ENCODE data around the gene BTC. TPM values are rescaled to one million over a fixed set of nuclear protein-coding genes. Genes with fewer than 3 reads are reported as not detected.
"Not testable (repeated sequence)": the region's sequence is repeated elsewhere in the genome, so short reads cannot be mapped to it uniquely, and the experiment has no call there.

Gene BTC
- total and polyA plus RNA-seq, 9 of the 15 experiments (the other 6 are each of a cell fraction or from before 2014, with no cell fraction given) = not detected

DNA sequence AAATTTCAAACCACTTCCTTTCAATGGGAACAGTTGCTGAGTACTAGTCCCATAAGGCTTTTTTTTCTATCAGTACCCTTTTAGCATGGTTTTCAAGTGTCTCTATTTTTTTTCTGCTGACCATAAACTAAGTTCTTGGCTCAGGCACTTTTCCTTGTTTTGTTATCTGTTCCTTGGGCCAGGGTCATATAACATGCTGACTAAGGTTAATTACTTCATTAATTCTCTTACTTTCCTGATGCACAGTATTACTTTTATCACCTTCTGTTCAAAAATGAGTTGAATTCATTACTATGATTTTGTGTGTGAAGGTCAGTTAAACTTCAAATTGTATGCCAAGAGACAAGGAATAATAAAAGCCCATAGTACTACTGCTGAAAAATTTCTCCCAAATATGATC, 19.7 kb upstream of the BTC start (continued):
- TF ChIP-seq, protein P1, sequence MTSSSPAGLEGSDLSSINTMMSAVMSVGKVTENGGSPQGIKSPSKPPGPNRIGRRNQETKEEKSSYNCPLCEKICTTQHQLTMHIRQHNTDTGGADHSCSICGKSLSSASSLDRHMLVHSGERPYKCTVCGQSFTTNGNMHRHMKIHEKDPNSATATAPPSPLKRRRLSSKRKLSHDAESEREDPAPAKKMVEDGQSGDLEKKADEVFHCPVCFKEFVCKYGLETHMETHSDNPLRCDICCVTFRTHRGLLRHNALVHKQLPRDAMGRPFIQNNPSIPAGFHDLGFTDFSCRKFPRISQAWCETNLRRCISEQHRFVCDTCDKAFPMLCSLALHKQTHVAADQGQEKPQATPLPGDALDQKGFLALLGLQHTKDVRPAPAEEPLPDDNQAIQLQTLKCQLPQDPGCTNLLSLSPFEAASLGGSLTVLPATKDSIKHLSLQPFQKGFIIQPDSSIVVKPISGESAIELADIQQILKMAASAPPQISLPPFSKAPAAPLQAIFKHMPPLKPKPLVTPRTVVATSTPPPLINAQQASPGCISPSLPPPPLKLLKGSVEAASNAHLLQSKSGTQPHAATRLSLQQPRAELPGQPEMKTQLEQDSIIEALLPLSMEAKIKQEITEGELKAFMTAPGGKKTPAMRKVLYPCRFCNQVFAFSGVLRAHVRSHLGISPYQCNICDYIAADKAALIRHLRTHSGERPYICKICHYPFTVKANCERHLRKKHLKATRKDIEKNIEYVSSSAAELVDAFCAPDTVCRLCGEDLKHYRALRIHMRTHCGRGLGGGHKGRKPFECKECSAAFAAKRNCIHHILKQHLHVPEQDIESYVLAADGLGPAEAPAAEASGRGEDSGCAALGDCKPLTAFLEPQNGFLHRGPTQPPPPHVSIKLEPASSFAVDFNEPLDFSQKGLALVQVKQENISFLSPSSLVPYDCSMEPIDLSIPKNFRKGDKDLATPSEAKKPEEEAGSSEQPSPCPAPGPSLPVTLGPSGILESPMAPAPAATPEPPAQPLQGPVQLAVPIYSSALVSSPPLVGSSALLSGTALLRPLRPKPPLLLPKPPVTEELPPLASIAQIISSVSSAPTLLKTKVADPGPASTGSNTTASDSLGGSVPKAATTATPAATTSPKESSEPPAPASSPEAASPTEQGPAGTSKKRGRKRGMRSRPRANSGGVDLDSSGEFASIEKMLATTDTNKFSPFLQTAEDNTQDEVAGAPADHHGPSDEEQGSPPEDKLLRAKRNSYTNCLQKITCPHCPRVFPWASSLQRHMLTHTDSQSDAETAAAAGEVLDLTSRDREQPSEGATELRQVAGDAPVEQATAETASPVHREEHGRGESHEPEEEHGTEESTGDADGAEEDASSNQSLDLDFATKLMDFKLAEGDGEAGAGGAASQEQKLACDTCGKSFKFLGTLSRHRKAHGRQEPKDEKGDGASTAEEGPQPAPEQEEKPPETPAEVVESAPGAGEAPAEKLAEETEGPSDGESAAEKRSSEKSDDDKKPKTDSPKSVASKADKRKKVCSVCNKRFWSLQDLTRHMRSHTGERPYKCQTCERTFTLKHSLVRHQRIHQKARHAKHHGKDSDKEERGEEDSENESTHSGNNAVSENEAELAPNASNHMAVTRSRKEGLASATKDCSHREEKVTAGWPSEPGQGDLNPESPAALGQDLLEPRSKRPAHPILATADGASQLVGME (CRISPR knock-in tag; IDR thresholded peaks at IDR 0.05) = no peak

DNA sequence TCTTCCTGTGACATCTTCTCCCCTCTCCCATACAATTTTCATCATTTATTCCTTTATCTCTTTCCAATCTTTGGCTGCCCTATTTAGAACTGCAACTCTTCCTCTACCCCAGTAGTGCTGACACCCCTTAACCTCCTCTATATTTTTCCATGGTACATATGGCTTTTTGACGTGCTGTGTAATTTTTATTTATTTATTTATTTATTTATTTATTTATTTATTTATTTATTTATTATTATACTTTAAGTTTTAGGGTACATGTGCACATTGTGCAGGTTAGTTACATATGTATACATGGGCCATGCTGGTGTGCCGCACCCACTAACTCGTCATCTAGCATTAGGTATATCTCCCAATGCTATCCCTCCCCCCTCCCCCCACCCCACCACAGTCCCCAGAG, 17.7 kb upstream of the BTC start:
- H4K20me1 ChIP-seq (replicated peaks; ENCODE audit: control insufficient read depth, insufficient read depth, low read length); BruUV-seq (replicated peaks); H3K36me3 ChIP-seq (ENCODE audit: control insufficient read depth, insufficient read depth, low read length); H3K9me1 ChIP-seq (ENCODE audit: control insufficient read depth, insufficient read depth, low read length); H3K27ac ChIP-seq (ENCODE audit: extremely low read depth, low read depth, low read length); CTCF ChIA-PET (ENCODE audit: low intra/inter-chr PET ratio); H3K4me3 ChIP-seq; FAIRE-seq; DNase-seq (ENCODE audit: extremely low read depth in 1 of 4, low spot score in 3 of 4); H3K4me2 ChIP-seq (ENCODE audit: insufficient read depth, low read length); H3K27me3 ChIP-seq (ENCODE audit: control insufficient read depth in 2 of 2, insufficient read depth in 2 of 2, low read length in 2 of 2); H3K4me1 ChIP-seq (replicated peaks in 1 of 2; ENCODE audit: control insufficient read depth in 2 of 2, insufficient read depth in 2 of 2, low read length in 2 of 2); H3K9ac ChIP-seq (ENCODE audit: insufficient read depth in 1 of 2, low read depth in 2 of 2, low read length in 2 of 2); in situ Hi-C loops (cut with MboI); H3K9me3 ChIP-seq (replicated peaks; ENCODE audit: control insufficient read depth, insufficient read depth, low read depth, low read length); ATAC-seq; POLR2A ChIA-PET; H3K79me2 ChIP-seq (ENCODE audit: control insufficient read depth, insufficient read depth, low read length); H2AFZ ChIP-seq (ENCODE audit: low read depth, low read length); intact Hi-C loops (cut with micrococcal nuclease): not testable (repeated sequence)
- WGBS (ENCODE audit: insufficient coverage, low coverage, missing lambda C conversion rate) = 0% methylated on average over 1 of the region's 3 CpGs
